NCI-H2171 treated with DMSO at 0.1 percent for 48 hours (cell line): ENCODE data around the gene DIRAS3.
"Not testable (repeated sequence)": the region's sequence is repeated elsewhere in the genome, so short reads cannot be mapped to it uniquely, and the experiment has no call there.

Experiments used
- DNase-seq: peaks from one replicate; lab custom pipeline; 2025; lab: John Stamatoyannopoulos, UW

DIRAS3 gene

GRCh38 chr1:68049941-68050878 lies at the start of gene DIRAS3:
DIRAS3 (minus strand) TSS chr1:68050627; CDS start chr1:68047297, 3,330 bp downstream.
- DNase-seq = no peak

GRCh38 chr1:68093737-68094136 lies 43.3 kb upstream of the DIRAS3 start:
- DNase-seq = no peak

GRCh38 chr1:68087184-68087583 lies 36.8 kb upstream of the DIRAS3 start:
- DNase-seq = no peak

- no peak for DNase-seq
Measured at GRCh38 chr1:68085752-68086151, 35.3 kb upstream of the DIRAS3 start.

GRCh38 chr1:68083686-68084085 lies 33.3 kb upstream of the DIRAS3 start:
- DNase-seq = no peak

GRCh38 chr1:68081775-68082283 lies 31.4 kb upstream of the DIRAS3 start:
- no peak for DNase-seq

- no peak for DNase-seq
Measured at GRCh38 chr1:68078647-68079046, 28.2 kb upstream of the DIRAS3 start.

- no peak for DNase-seq
Measured at GRCh38 chr1:68074472-68074871, 24.0 kb upstream of the DIRAS3 start.

- no peak for DNase-seq
Measured at GRCh38 chr1:68065766-68066165, 15.3 kb upstream of the DIRAS3 start.

GRCh38 chr1:68058053-68058452 lies 7.6 kb upstream of the DIRAS3 start:
- not testable (repeated sequence) for DNase-seq

GRCh38 chr1:68057564-68057963 lies 7.1 kb upstream of the DIRAS3 start:
- no peak for DNase-seq

GRCh38 chr1:68057050-68057449 lies 6.6 kb upstream of the DIRAS3 start:
- no peak for DNase-seq

- DNase-seq = no peak
Measured at GRCh38 chr1:68051475-68051874, 1.0 kb upstream of the DIRAS3 start.

- no peak for DNase-seq
Measured at GRCh38 chr1:68047659-68048026, 2.8 kb downstream of the DIRAS3 start.

GRCh38 chr1:68046885-68047658 lies 3.4 kb downstream of the DIRAS3 start:
- DNase-seq = no peak

- DNase-seq = no peak
Measured at GRCh38 chr1:68046423-68046822, 4.0 kb downstream of the DIRAS3 start.

GRCh38 chr1:68045511-68046180 lies 4.8 kb downstream of the DIRAS3 start:
- DNase-seq = no peak

- no peak for DNase-seq
Measured at GRCh38 chr1:68043443-68044090, 6.9 kb downstream of the DIRAS3 start.

- no peak for DNase-seq
Measured at GRCh38 chr1:68036946-68037345, 13.5 kb downstream of the DIRAS3 start.

- DNase-seq = no peak
Measured at GRCh38 chr1:68029444-68029843, 21.0 kb downstream of the DIRAS3 start.

- no peak for DNase-seq
Measured at GRCh38 chr1:68028566-68028965, 21.9 kb downstream of the DIRAS3 start.
